Hepatocyte (in vitro differentiated cells): ENCODE measurements around the gene DENND5B. TPM values are rescaled to one million over a fixed set of nuclear protein-coding genes. Genes with fewer than 3 reads are reported as not detected.

ENCODE experiments used
- DNase-seq: peaks from one replicate; pipeline ENCODE4 v3.0.0-alpha.2; 2016; ENCODE audit warnings: low spot score
- H2AFZ ChIP-seq: fragments of 200-600 bp; sonication (generic); 2 replicates; pipeline ENCODE4 v1.6.0; 2016; ENCODE audit warnings: antibody characterized with exemption, mild to moderate bottlenecking
- H3K27ac ChIP-seq: fragments of 200-600 bp; sonication (generic); 2 replicates; pipeline ENCODE4 v1.5.1; 2016; ENCODE audit warnings: mild to moderate bottlenecking
- H3K27me3 ChIP-seq: fragments of 200-600 bp; sonication (generic); 2 replicates; pipeline ENCODE4 v1.6.1; 2016
- H3K36me3 ChIP-seq: fragments of 200-600 bp; sonication (generic); replicated peaks from 2 replicates; pipeline ENCODE4 v1.5.1; 2016; ENCODE audit warnings: low read depth; ENCODE audit not compliant: insufficient read depth
- H3K4me1 ChIP-seq: fragments of 200-600 bp; sonication (generic); 2 replicates; pipeline ENCODE4 v1.5.1; 2016; ENCODE audit warnings: mild to moderate bottlenecking, moderate library complexity; ENCODE audit not compliant: insufficient read depth
- H3K4me2 ChIP-seq: fragments of 200-600 bp; sonication (generic); 2 replicates; pipeline ENCODE4 v1.6.0; 2016
- H3K4me3 ChIP-seq: fragments of 200-600 bp; sonication (generic); 2 replicates; pipeline ENCODE4 v1.5.1; 2016; ENCODE audit warnings: mild to moderate bottlenecking
- H3K79me2 ChIP-seq: fragments of 200-600 bp; sonication (generic); 2 replicates; pipeline ENCODE4 v1.6.0; 2017; ENCODE audit warnings: mild to moderate bottlenecking
- H3K9me2 ChIP-seq: fragments of 200-600 bp; sonication (generic); replicated peaks from 2 replicates; pipeline ENCODE4 v1.6.0; 2017; ENCODE audit warnings: mild to moderate bottlenecking; ENCODE audit not compliant: insufficient read depth
- H3K9me3 ChIP-seq: fragments of 200-600 bp; sonication (generic); 2 replicates; pipeline ENCODE4 v1.5.1; 2016; ENCODE audit warnings: low read depth, mild to moderate bottlenecking
- H4K20me1 ChIP-seq: fragments of 200-600 bp; sonication (generic); 2 replicates; pipeline ENCODE4 v1.6.0; 2016; ENCODE audit warnings: mild to moderate bottlenecking; ENCODE audit not compliant: insufficient read depth, poor library complexity, severe bottlenecking
- EZH2 ChIP-seq: fragments of 200-600 bp; sonication (generic); IDR thresholded peaks from 2 replicates; pipeline ENCODE4 v1.6.1; 2016; ENCODE audit warnings: antibody characterized with exemption, mild to moderate bottlenecking, borderline replicate concordance
- EZH2phosphoT487 ChIP-seq: fragments of 200-600 bp; sonication (generic); IDR thresholded peaks from one replicate; pipeline ENCODE4 v1.6.1; 2018; ENCODE audit warnings: antibody characterized with exemption, mild to moderate bottlenecking, low read depth, moderate library complexity; ENCODE audit not compliant: unreplicated experiment, severe bottlenecking
- WGBS: methylation state at CpG from one replicate; pipeline ENCODE4 v1.1.6; 2016; ENCODE audit warnings: low lambda C conversion rate; ENCODE audit errors: missing lambda C conversion rate; 5-methylcytosine and 5-hydroxymethylcytosine counted together
- polyA plus RNA-seq: library from polyadenylated mRNA; unstranded; fragments of >200 nt; fragmentation: Nextera tagmentation; extraction: Ambion mirVana; gene quantifications from 2 replicates; pipeline ENCODE4 v1.2.1, GENCODE V29; 2016
- total RNA-seq: library from RNA; depleted of rRNA; stranded (reverse); fragments of >200 nt; gene quantifications from 2 replicates; pipeline ENCODE4 v1.2.3, GENCODE V29; 2014
- TF ChIP-seq, protein P1 (sequence below): fragments of 200-600 bp; sonication (generic); IDR thresholded peaks from 2 replicates; pipeline ENCODE4 v1.5.1; 2016; ENCODE audit warnings: antibody characterized with exemption, mild to moderate bottlenecking; ENCODE audit not compliant: poor library complexity

The DENND5B gene
- total and polyA plus RNA-seq, 2 experiments from 2014 or later, result 10.4 to 24.9 TPM

DNA sequence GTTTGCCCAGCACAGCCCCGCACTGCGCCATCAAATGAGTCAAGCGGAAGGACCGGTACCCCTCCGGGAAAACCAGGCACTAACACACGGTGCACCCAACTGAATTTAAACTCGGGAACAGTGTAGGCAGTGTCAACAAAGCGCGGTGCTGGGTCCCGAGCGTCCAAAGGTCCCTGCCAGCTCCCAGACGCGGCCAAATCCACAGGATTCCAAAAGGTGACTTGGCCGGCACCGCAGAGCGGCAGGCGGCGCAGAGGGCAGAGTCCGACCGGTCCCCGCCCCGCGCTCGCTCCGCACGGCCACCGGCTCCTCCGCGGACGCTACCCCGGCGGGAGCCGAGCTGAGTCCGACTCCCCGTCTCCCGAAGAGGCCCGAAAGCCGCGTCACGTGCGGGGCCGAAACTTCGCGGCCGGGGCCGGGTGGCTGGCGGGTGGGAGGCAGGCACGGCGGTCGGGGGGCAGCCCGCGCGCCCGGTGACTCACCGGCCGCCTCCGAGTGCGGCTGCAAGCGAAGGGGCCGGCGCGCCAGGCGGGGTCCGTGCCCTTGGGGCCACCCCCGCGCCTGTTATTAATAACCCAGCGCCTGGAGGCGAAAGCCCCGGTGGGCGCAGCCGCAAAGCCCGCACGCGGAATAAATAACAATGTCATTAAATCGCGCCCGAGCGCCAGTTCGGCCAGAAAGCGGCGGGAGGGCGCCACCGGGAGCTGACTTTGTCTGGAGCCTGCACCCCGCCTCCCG is 863 bp downstream of the DENND5B start:
- Histone ChIP-seq H3K4me2 (peak overlapping the region; percentile 73), H3K4me3 (peak overlapping the region; percentile 87), H3K27me3 (no peaks in the 10 kb centered on the region), H3K9me2 (no peaks in the 10 kb centered on the region), H3K79me2 (peaks cover 43% of the 10 kb centered on the region), H2AFZ (peak overlapping the region; percentile 69), H3K27ac (peak overlapping the region; percentile 99), H3K4me1 (peaks cover 6% of the 10 kb centered on the region), H3K36me3 (no peaks in the 10 kb centered on the region), H4K20me1 (peaks cover 9% of the 10 kb centered on the region), H3K9me3 (no peaks in the 10 kb centered on the region)
- WGBS, result 2% methylated on average over 61 of the region's 85 CpGs
- TF ChIP-seq, protein P1, sequence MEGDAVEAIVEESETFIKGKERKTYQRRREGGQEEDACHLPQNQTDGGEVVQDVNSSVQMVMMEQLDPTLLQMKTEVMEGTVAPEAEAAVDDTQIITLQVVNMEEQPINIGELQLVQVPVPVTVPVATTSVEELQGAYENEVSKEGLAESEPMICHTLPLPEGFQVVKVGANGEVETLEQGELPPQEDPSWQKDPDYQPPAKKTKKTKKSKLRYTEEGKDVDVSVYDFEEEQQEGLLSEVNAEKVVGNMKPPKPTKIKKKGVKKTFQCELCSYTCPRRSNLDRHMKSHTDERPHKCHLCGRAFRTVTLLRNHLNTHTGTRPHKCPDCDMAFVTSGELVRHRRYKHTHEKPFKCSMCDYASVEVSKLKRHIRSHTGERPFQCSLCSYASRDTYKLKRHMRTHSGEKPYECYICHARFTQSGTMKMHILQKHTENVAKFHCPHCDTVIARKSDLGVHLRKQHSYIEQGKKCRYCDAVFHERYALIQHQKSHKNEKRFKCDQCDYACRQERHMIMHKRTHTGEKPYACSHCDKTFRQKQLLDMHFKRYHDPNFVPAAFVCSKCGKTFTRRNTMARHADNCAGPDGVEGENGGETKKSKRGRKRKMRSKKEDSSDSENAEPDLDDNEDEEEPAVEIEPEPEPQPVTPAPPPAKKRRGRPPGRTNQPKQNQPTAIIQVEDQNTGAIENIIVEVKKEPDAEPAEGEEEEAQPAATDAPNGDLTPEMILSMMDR, result peak; percentile 13
- TF ChIP-seq EZH2, result no peak
- DNase-seq, result peak; percentile 83

GRCh38 chr12:31589598-31589903 is 1.4 kb downstream of the DENND5B start:
- Histone ChIP-seq H3K4me2 (peak overlapping the region; percentile 73), H2AFZ (peak overlapping the region; percentile 69)
- 2% methylated on average over 15 of the region's 15 CpGs for WGBS

DNA sequence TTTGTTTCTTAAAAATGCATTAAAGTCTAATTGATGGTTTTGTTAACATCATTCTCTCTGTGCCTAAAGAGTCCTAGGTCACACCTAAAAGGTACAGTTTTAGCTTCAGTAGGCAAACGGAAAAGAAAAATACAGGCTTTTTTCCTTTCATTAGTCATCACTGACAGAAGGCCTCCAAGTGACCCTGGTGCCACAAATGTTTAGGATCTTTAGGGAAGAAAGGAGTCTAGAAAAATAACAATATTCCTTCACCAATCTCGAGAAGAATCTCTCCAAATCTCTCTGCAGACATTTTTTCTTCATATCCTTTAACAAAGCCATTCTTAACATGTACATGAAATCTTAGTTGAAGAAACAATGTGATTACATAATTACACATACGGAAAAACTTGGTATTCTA is 2.0 kb downstream of the DENND5B start:
- DNase-seq, result no peak
- Histone ChIP-seq H3K4me3 (peak overlapping the region; percentile 87), H3K27me3 (no peaks in the 10 kb centered on the region), H3K4me1 (peaks cover 6% of the 10 kb centered on the region), H3K36me3 (no peaks in the 10 kb centered on the region), H3K9me2 (no peaks in the 10 kb centered on the region), H3K4me2 (peak overlapping the region; percentile 73), H3K9me3 (no peaks in the 10 kb centered on the region), H3K79me2 (peaks cover 54% of the 10 kb centered on the region), H2AFZ (peak overlapping the region; percentile 69), H3K27ac (peak overlapping the region; percentile 99), H4K20me1 (peaks cover 9% of the 10 kb centered on the region)
- no peak for TF ChIP-seq EZH2
- TF ChIP-seq, protein P1, result no peak
- TF ChIP-seq EZH2phosphoT487, result no peak
- 43% methylated on average over 3 of the region's 3 CpGs for WGBS

More at GRCh38 chr12:31589598-31589903, 1.4 kb downstream of the DENND5B start:
- peak; percentile 81 for DNase-seq
- peaks cover 49% of the 10 kb centered on the region for H3K79me2 ChIP-seq
- peaks cover 6% of the 10 kb centered on the region for H3K4me1 ChIP-seq
- no peak for TF ChIP-seq EZH2
- TF ChIP-seq EZH2phosphoT487, result no peak
- TF ChIP-seq, protein P1, result no peak
- H3K9me3 ChIP-seq, result no peaks in the 10 kb centered on the region
- H3K27ac ChIP-seq, result peak overlapping the region; percentile 99
- H3K27me3 ChIP-seq, result no peaks in the 10 kb centered on the region
- peaks cover 9% of the 10 kb centered on the region for H4K20me1 ChIP-seq
- no peaks in the 10 kb centered on the region for H3K36me3 ChIP-seq
- H3K4me3 ChIP-seq, result peak overlapping the region; percentile 87
- no peaks in the 10 kb centered on the region for H3K9me2 ChIP-seq

DNA sequence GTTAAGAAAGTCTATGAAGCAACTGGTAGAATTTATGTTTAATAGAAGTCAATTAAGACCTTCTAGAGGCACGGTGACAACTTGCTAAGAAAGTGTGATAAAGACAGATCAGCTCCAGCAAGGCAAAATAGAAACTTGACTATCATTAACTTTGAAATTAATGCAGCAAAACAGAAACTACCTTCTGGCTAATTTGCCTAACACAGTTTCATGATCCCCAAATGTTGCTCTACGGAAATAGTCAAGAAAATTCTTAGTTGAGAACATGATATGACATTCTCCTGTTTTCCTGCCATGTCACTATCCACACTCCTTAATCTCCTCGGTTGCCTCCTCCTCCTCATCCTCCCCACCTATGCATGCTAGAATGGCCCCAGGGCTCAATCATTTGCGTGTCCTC is 4.2 kb downstream of the DENND5B start:
- Histone ChIP-seq H3K36me3 (no peaks in the 10 kb centered on the region), H3K9me2 (no peaks in the 10 kb centered on the region), H3K4me3 (no peak overlapping the region), H3K27me3 (no peaks in the 10 kb centered on the region), H3K27ac (no peak overlapping the region), H3K9me3 (no peaks in the 10 kb centered on the region), H4K20me1 (peaks cover 9% of the 10 kb centered on the region), H3K4me1 (peaks cover 6% of the 10 kb centered on the region), H3K79me2 (peaks cover 76% of the 10 kb centered on the region), H3K4me2 (no peak overlapping the region), H2AFZ (no peak overlapping the region)
- no peak for DNase-seq
- WGBS, result 92% methylated on average over 4 of the region's 4 CpGs
- TF ChIP-seq EZH2 (no peak), EZH2phosphoT487 (no peak)
- TF ChIP-seq, protein P1, result no peak
